Chondrocyte (in vitro differentiated cells): ENCODE measurements around the gene PIK3C3. TPM values are rescaled to one million over a fixed set of nuclear protein-coding genes. Genes with fewer than 3 reads are reported as not detected.
A peak's percentile ranks its signal among the peaks of the same experiment; 100 is the strongest.
"Not testable (repeated sequence)": the region's sequence is repeated elsewhere in the genome, so short reads cannot be mapped to it uniquely, and the experiment has no call there.

ENCODE experiments used
- DNase-seq: peaks from one replicate; pipeline ENCODE4 v3.0.0; 2021; ENCODE audit warnings: mixed read lengths, low spot score
- H3K27ac Mint-ChIP-seq: one replicate; pipeline ENCODE4 v1.8.0; 2021; ENCODE audit warnings: mild to moderate bottlenecking, moderate library complexity, mixed read lengths; ENCODE audit not compliant: unreplicated experiment
- H3K27me3 Mint-ChIP-seq: 2 replicates; pipeline ENCODE4 v1.8.0; 2021; ENCODE audit warnings: low read depth, mixed read lengths
- H3K36me3 Mint-ChIP-seq: 2 replicates; pipeline ENCODE4 v1.8.0; 2021; ENCODE audit warnings: low read depth, mixed read lengths
- H3K4me1 Mint-ChIP-seq: 2 replicates; pipeline ENCODE4 v1.8.0; 2021; ENCODE audit warnings: low read depth, mild to moderate bottlenecking, mixed read lengths
- H3K4me3 Mint-ChIP-seq: one replicate; pipeline ENCODE4 v1.8.0; 2021; ENCODE audit warnings: mild to moderate bottlenecking, moderate library complexity, mixed read lengths; ENCODE audit not compliant: unreplicated experiment
- H3K9me3 Mint-ChIP-seq: 2 replicates; pipeline ENCODE4 v1.8.0; 2021; ENCODE audit warnings: low read depth, mixed read lengths
- total RNA-seq: library from RNA; stranded (reverse); gene quantifications from 3 replicates; pipeline ENCODE4 v1.2.1, GENCODE V29; 2021
- TF ChIP-seq, protein P1 (sequence below): fragments of 200-600 bp; sonication (generic); IDR thresholded peaks from 2 replicates; pipeline ENCODE4 v1.5.0; 2021; ENCODE audit warnings: antibody characterized with exemption, mild to moderate bottlenecking, moderate library complexity

The PIK3C3 gene
- total RNA-seq, 1 donor from 2014 or later, result 53.0 TPM

DNA sequence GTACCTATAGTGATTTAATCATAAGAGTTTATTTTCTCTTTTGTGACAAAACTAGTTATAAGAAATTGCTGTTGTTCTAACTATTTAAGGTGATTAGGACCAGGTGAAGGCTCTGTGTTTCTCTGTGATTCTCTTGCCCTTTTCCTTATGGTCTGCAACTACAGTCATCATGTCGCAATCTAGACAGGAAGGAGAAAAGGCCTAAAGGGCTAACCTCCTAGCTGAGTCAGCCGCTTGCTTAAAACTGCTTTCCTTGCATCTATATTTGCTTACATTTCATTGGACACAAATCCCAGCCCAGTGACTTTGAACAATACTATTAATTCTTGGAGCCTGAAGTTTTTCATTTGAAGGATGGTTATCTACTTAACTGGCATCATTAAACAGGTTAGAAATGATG, 93.1 kb downstream of the PIK3C3 start:
- peak overlapping the region; percentile 57 for H3K27ac Mint-ChIP-seq
- no peak overlapping the region for H3K4me3 Mint-ChIP-seq
- no peaks in the 10 kb centered on the region for H3K27me3 Mint-ChIP-seq
- peaks cover 28% of the 10 kb centered on the region for H3K4me1 Mint-ChIP-seq
- H3K9me3 Mint-ChIP-seq, result no peaks in the 10 kb centered on the region
- DNase-seq, result no peak
- H3K36me3 Mint-ChIP-seq, result peaks cover 21% of the 10 kb centered on the region
- TF ChIP-seq, protein P1, sequence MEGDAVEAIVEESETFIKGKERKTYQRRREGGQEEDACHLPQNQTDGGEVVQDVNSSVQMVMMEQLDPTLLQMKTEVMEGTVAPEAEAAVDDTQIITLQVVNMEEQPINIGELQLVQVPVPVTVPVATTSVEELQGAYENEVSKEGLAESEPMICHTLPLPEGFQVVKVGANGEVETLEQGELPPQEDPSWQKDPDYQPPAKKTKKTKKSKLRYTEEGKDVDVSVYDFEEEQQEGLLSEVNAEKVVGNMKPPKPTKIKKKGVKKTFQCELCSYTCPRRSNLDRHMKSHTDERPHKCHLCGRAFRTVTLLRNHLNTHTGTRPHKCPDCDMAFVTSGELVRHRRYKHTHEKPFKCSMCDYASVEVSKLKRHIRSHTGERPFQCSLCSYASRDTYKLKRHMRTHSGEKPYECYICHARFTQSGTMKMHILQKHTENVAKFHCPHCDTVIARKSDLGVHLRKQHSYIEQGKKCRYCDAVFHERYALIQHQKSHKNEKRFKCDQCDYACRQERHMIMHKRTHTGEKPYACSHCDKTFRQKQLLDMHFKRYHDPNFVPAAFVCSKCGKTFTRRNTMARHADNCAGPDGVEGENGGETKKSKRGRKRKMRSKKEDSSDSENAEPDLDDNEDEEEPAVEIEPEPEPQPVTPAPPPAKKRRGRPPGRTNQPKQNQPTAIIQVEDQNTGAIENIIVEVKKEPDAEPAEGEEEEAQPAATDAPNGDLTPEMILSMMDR, result no peak

DNA sequence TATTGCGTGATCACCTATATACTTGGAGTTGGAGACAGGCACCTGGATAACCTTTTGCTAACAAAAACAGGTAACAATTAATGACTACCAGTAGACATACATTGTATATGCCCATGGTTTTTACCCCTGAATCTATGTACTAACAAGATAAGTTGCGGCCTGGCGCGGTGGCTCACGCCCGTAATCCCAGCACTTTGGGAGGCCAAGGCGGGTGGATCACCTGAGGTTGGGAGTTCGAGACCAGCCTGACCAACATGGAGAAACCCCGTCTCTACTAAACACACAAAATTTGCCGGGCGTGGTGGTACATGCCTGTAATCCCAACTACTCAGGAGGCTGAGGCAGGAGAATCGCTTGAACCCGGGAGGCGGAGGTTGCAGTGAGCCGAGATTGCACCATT, 94.5 kb downstream of the PIK3C3 start:
- not testable (repeated sequence) for H3K4me3 Mint-ChIP-seq, H3K9me3 Mint-ChIP-seq, H3K27me3 Mint-ChIP-seq, H3K27ac Mint-ChIP-seq, DNase-seq
- peaks cover 16% of the 10 kb centered on the region for H3K36me3 Mint-ChIP-seq
- H3K4me1 Mint-ChIP-seq, result peaks cover 34% of the 10 kb centered on the region

DNA sequence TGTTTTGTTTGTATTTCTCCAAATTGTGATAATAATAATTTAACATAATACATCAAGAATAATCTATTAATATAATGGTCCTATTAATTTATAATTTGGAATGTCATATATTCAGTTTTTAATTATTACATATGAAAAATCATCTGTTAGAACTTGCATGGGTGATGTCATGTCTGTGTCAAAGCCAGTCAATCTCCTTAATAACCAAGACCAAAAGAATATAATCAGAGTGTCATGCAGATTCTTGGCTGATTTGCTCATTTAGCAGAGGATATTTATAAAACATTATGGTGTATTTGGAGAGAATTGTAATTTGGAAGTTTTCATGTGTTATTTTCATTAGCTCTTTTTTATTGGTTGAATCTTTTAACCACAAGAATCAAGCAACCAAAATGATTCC, 96.4 kb downstream of the PIK3C3 start:
- peaks cover 24% of the 10 kb centered on the region for H3K4me1 Mint-ChIP-seq
- no peaks in the 10 kb centered on the region for H3K27me3 Mint-ChIP-seq
- H3K4me3 Mint-ChIP-seq, result no peak overlapping the region
- TF ChIP-seq, protein P1, result no peak
- H3K27ac Mint-ChIP-seq, result no peak overlapping the region
- no peak for DNase-seq
- H3K36me3 Mint-ChIP-seq, result peaks cover 13% of the 10 kb centered on the region
- H3K9me3 Mint-ChIP-seq, result no peaks in the 10 kb centered on the region

DNA sequence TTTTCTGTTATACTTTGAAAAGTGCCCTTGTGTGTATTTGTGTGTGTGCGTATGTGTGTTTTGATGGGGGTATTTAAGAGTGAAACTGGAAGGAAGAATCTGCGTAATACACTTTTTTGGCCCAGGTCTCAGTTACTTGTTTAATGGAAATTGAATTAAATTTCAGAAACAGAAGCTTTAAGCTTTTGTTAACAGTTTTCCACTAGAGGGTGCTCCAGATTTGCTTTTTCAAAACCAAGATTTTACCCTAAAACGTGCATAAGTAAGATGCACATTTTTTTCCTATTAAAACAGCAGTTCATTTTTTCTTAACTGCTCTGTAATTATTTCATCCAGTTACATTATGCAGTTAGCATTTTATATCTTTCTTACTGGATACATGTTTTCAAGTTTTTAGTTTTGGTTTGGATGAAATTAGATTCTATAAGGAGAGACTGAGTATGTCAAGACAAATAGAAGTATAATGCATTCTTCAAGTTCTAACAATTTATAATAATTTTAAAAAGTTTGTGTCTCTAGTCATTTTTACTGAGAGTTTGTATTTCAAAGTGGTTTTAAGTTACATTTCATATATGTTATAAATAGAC, 97.2 kb downstream of the PIK3C3 start:
- H3K4me1 Mint-ChIP-seq, result peaks cover 24% of the 10 kb centered on the region
- no peaks in the 10 kb centered on the region for H3K27me3 Mint-ChIP-seq
- TF ChIP-seq, protein P1, result peak; percentile 82
- no peak for DNase-seq
- H3K36me3 Mint-ChIP-seq, result peaks cover 13% of the 10 kb centered on the region
- no peaks in the 10 kb centered on the region for H3K9me3 Mint-ChIP-seq
- no peak overlapping the region for H3K4me3 Mint-ChIP-seq
- no peak overlapping the region for H3K27ac Mint-ChIP-seq

DNA sequence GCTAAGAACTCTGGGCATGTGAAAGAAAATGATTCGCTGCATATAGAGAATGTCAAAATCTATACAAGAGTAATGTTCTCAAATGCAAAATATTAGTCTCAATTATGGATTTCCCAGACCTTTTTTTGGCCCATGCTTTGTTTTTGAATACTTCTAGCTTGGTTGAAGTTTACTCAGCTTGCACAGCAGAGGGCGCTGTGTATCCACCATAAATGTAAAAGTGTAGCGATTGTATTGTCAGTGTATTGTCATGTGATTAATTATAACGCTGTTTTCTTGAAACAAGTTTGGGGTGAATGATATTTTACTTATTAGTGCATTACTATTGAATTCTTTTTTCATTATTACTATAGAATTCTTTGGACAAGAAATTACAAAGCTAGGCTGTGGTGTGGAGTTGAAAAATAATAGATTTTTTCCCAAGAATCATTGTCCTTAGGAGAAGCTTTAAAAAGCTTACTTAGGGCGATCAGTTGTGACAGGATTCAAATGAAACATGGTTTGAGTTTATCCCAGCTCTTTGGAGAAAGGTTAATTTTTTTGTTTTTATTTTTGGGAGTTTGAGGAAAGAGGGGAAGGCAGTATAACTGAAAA, 98.3 kb downstream of the PIK3C3 start:
- no peak for DNase-seq
- Mint-ChIP-seq H3K4me3 (peak overlapping the region; percentile 14), H3K27me3 (no peaks in the 10 kb centered on the region), H3K4me1 (peaks cover 15% of the 10 kb centered on the region), H3K36me3 (peaks cover 14% of the 10 kb centered on the region), H3K27ac (peak overlapping the region; percentile 9), H3K9me3 (no peaks in the 10 kb centered on the region)
- TF ChIP-seq, protein P1, result peak; percentile 98

DNA sequence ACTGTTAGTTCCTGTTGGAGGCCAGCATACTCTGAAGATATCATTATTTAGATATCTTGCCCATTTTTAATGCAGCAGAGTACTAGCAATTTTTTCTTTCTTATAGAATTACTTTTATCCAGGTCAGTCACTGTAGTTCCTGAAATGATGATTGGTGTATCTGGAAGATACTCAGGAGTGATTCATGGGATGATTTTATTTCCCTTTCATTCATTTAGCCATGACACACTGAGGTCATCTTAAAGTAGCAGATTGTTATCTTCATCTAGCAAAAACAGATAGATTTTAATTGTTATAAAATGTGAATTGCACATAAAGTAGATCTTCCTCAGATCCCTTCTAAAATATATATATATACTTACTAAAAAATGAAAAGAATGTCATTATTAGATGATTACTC, 109.1 kb downstream of the PIK3C3 start:
- TF ChIP-seq, protein P1, result no peak
- no peak for DNase-seq
- Mint-ChIP-seq H3K9me3 (no peaks in the 10 kb centered on the region), H3K36me3 (peaks cover 23% of the 10 kb centered on the region), H3K27ac (no peak overlapping the region), H3K4me3 (no peak overlapping the region), H3K4me1 (no peaks in the 10 kb centered on the region), H3K27me3 (no peaks in the 10 kb centered on the region)
